Measurements from ENCODE around the gene BTBD16.

Gene BTBD16

GRCh38 chr10:122352817-122353525 is 81.9 kb downstream of the BTBD16 start:
- H3K36me3 ChIP-seq (ENCODE audit: control insufficient read depth, low read depth, low read length): no peaks in the 10 kb centered on the region
- H3K4me3 ChIP-seq (ENCODE audit: low read length): no peak overlapping the region
- H3K27me3 ChIP-seq (ENCODE audit: control insufficient read depth, insufficient read depth, low read length): no peaks in the 10 kb centered on the region
- H3K27ac ChIP-seq (ENCODE audit: low read length): no peak overlapping the region
- peaks cover 4% of the 10 kb centered on the region for H3K4me1 ChIP-seq (ENCODE audit: control insufficient read depth, low read depth, low read length)
- H3K9me3 ChIP-seq (ENCODE audit: control insufficient read depth, low read depth, low read length): no peaks in the 10 kb centered on the region
- H3K9ac ChIP-seq (ENCODE audit: low read length): no peak overlapping the region

DNA sequence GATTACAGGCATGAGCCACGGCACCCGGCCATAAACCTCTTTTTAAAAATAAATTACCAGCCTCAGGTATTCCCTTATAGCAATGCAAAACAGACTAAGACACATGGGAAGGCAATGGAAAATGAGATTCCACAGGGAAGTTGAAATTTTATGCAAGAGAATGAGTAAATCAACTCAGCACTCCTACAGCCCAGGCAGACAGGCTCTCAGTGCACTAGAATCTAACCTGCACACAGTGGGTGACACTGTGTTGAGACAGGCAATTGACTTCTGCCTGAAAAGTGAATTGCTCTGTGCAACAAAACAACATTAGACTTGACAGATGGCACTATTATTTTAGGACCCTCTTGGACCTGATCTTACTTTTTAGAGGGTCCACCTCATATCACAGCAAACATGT is 83.3 kb downstream of the BTBD16 start:
- no peak overlapping the region for H3K4me3 ChIP-seq (ENCODE audit: low read length)
- H3K36me3 ChIP-seq (ENCODE audit: control insufficient read depth, low read depth, low read length): no peaks in the 10 kb centered on the region
- H3K4me1 ChIP-seq (ENCODE audit: control insufficient read depth, low read depth, low read length): peaks cover 1% of the 10 kb centered on the region
- H3K27me3 ChIP-seq (ENCODE audit: control insufficient read depth, insufficient read depth, low read length): no peaks in the 10 kb centered on the region
- H3K9ac ChIP-seq (ENCODE audit: low read length): no peak overlapping the region
- no peaks in the 10 kb centered on the region for H3K9me3 ChIP-seq (ENCODE audit: control insufficient read depth, low read depth, low read length)
- no peak overlapping the region for H3K27ac ChIP-seq (ENCODE audit: low read length)

DNA sequence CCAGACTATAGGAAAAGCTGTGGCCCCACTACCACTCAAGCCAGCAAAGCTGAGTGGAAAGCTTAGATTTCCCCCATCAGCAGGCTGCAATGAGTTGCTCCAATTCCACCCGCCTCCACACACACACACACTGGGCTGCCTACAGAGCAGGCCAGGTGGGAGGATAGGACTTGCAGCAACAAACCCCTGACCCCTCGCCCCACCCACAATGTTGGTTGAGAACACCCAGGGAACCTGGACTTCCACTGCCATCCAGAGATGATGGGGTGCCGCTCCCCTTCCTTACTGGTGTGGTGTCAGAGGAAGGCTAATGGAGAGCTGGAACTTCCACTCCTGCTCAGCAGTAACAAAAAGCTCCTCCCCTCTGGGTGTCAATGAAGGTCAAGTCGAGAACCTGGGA is 86.6 kb downstream of the BTBD16 start:
- H3K9ac ChIP-seq (ENCODE audit: low read length): no peak overlapping the region
- no peak overlapping the region for H3K4me3 ChIP-seq (ENCODE audit: low read length)
- H3K4me1 ChIP-seq (ENCODE audit: control insufficient read depth, low read depth, low read length): no peaks in the 10 kb centered on the region
- H3K27me3 ChIP-seq (ENCODE audit: control insufficient read depth, insufficient read depth, low read length): no peaks in the 10 kb centered on the region
- H3K27ac ChIP-seq (ENCODE audit: low read length): no peak overlapping the region
- H3K36me3 ChIP-seq (ENCODE audit: control insufficient read depth, low read depth, low read length): no peaks in the 10 kb centered on the region
- H3K9me3 ChIP-seq (ENCODE audit: control insufficient read depth, low read depth, low read length): no peaks in the 10 kb centered on the region

- no peaks in the 10 kb centered on the region for H3K9me3 ChIP-seq (ENCODE audit: control insufficient read depth, low read depth, low read length)
- no peaks in the 10 kb centered on the region for H3K4me1 ChIP-seq (ENCODE audit: control insufficient read depth, low read depth, low read length)
- H3K4me3 ChIP-seq (ENCODE audit: low read length): no peak overlapping the region
- no peak overlapping the region for H3K9ac ChIP-seq (ENCODE audit: low read length)
- H3K36me3 ChIP-seq (ENCODE audit: control insufficient read depth, low read depth, low read length): no peaks in the 10 kb centered on the region
- H3K27ac ChIP-seq (ENCODE audit: low read length): no peak overlapping the region
- H3K27me3 ChIP-seq (ENCODE audit: control insufficient read depth, insufficient read depth, low read length): no peaks in the 10 kb centered on the region
Observed at GRCh38 chr10:122359621-122360020, 88.5 kb downstream of the BTBD16 start.

DNA sequence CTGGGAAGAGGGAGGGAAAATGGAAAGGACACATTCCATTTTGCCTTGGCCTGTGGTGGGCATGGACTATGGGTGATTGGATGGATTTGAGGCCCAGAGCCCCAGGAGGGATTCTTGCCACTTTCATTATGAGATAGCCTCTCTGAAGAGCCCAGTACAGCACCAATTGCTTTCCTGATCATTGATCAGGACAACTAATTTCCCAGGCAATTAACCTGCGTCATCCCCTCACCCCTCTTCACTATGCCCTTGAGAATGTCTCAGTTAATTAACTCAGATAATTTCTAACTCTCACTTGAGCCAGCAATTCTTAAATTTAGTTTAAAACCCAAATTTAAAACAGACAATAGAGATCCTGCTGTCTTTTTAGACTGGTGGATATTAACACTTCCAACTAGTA is 90.0 kb downstream of the BTBD16 start:
- H3K9me3 ChIP-seq (ENCODE audit: control insufficient read depth, low read depth, low read length): no peaks in the 10 kb centered on the region
- no peak overlapping the region for H3K4me3 ChIP-seq (ENCODE audit: low read length)
- no peaks in the 10 kb centered on the region for H3K4me1 ChIP-seq (ENCODE audit: control insufficient read depth, low read depth, low read length)
- H3K36me3 ChIP-seq (ENCODE audit: control insufficient read depth, low read depth, low read length): no peaks in the 10 kb centered on the region
- H3K27ac ChIP-seq (ENCODE audit: low read length): no peak overlapping the region
- H3K27me3 ChIP-seq (ENCODE audit: control insufficient read depth, insufficient read depth, low read length): no peaks in the 10 kb centered on the region
- H3K9ac ChIP-seq (ENCODE audit: low read length): no peak overlapping the region

DNA sequence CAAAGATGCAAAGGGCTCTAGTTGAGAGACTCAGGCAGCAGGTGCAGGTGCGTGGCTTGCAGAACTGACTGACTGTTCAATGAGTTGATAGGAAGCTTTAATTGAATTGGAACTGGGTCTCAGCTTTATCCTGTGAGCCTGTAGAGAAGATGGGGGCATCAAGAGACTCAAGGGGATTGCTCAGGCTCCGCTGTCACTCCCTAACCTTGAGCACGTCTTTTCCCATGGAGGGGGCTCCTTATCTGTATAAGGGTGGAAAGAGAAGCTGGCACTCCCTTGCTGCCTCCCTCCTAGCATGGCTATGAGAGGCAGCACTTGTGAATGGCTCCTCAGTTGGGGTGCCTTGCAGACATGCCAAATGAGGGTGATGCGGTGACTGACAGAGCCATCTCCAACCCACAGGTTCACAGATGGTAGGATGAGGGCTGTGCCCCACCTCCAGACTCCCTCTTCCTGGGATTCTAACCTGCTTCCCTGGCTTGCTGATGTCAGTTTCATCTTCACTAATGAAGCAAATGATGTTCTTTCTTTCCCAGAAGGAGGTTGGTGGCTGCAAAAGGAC is 91.0 kb downstream of the BTBD16 start:
- no peak overlapping the region for H3K27ac ChIP-seq (ENCODE audit: low read length)
- no peaks in the 10 kb centered on the region for H3K4me1 ChIP-seq (ENCODE audit: control insufficient read depth, low read depth, low read length)
- H3K4me3 ChIP-seq (ENCODE audit: low read length): no peak overlapping the region
- no peaks in the 10 kb centered on the region for H3K27me3 ChIP-seq (ENCODE audit: control insufficient read depth, insufficient read depth, low read length)
- H3K36me3 ChIP-seq (ENCODE audit: control insufficient read depth, low read depth, low read length): no peaks in the 10 kb centered on the region
- H3K9me3 ChIP-seq (ENCODE audit: control insufficient read depth, low read depth, low read length): no peaks in the 10 kb centered on the region
- no peak overlapping the region for H3K9ac ChIP-seq (ENCODE audit: low read length)

DNA sequence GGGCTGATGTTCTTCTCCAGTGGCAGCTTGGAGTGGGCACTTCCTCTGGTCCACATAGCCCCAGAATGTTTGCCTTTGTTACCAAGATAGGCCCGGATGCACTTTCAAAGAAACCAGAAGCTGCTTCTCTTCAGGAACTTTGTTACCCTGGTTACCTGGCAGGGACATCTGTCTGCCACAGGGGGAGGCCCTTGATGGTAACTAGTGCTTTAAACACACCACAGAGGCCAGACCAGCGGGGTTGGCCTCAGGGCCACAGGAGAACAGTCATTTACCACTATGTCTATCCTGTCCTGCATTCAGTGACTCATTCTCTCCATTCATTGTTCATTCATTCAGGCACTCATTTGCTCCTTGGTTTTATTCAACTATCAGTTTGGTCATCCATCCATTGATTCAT is 91.5 kb downstream of the BTBD16 start:
- Histone ChIP-seq H3K27ac (ENCODE audit: low read length) (no peak overlapping the region), H3K9me3 (ENCODE audit: control insufficient read depth, low read depth, low read length) (no peaks in the 10 kb centered on the region)

DNA sequence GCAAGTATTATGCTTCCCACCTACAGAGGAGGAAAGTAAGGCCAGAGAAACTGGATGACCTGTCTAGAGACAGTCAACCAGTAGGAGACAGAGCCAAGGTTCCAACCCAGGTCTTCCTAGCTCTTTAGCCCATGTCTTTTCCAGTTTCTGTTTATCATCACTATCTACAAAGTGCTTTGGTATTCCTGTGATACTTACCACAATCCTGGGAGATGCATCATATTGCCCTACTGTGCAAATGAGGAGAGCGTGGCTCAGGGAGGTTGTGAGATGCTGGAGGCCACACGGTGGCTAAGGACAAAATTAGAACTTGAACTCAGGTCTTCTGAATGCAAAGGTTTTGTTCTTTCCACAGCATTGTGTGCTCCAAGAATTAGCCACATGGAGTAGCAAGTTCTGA is 92.2 kb downstream of the BTBD16 start:
- Histone ChIP-seq H3K4me1 (ENCODE audit: control insufficient read depth, low read depth, low read length) (peaks cover 1% of the 10 kb centered on the region), H3K27ac (ENCODE audit: low read length) (no peak overlapping the region), H3K4me3 (ENCODE audit: low read length) (no peak overlapping the region), H3K9ac (ENCODE audit: low read length) (no peak overlapping the region), H3K9me3 (ENCODE audit: control insufficient read depth, low read depth, low read length) (no peaks in the 10 kb centered on the region), H3K27me3 (ENCODE audit: control insufficient read depth, insufficient read depth, low read length) (no peaks in the 10 kb centered on the region), H3K36me3 (ENCODE audit: control insufficient read depth, low read depth, low read length) (no peaks in the 10 kb centered on the region)

More for the DNA sequence above, 91.5 kb downstream of the BTBD16 start:
- Histone ChIP-seq H3K36me3 (ENCODE audit: control insufficient read depth, low read depth, low read length) (no peaks in the 10 kb centered on the region), H3K4me1 (ENCODE audit: control insufficient read depth, low read depth, low read length) (no peaks in the 10 kb centered on the region), H3K9ac (ENCODE audit: low read length) (no peak overlapping the region), H3K27me3 (ENCODE audit: control insufficient read depth, insufficient read depth, low read length) (no peaks in the 10 kb centered on the region), H3K4me3 (ENCODE audit: low read length) (no peak overlapping the region)

GRCh38 chr10:122363722-122364463 is 92.8 kb downstream of the BTBD16 start:
- no peak overlapping the region for H3K9ac ChIP-seq (ENCODE audit: low read length)

DNA sequence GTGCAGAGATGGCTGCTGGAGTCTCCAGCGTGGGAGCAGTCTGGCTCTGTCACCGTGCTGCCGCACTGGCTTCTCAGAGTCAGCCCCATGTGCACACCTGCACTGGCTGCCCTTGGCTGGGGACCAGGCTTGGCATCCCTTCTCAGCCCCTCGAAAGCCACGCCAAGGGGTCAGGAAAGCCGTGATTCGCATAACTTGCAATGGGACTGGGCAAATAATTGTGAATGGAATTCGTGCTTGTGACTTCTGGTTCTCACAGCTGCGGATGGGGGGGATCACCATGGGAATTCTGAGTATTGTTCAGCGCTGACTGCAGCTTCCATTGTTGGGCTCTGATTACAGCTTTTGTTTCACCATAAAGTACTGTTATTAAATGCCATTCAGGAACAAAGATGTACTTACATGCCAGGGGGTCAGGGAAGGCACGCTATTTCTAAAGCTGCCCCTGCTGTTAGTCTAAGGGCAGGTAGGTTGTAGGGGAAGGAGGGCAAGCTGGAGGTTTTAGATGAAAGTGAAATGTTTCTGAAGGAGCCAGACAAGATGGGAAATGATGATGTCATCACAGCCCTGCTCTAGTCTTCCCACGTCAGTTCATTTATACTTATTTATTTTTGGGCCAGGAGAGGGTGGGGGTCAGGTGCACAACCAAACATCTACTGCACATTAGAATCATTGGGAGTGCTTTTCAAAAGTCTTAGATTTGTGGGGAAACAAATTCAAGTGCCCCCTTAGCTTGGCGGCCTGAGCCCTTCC is 97.6 kb downstream of the BTBD16 start:
- H3K27me3 ChIP-seq (ENCODE audit: control insufficient read depth, insufficient read depth, low read length): peaks cover 10% of the 10 kb centered on the region
- no peak overlapping the region for H3K9ac ChIP-seq (ENCODE audit: low read length)
- H3K4me1 ChIP-seq (ENCODE audit: control insufficient read depth, low read depth, low read length): peaks cover 11% of the 10 kb centered on the region
- H3K36me3 ChIP-seq (ENCODE audit: control insufficient read depth, low read depth, low read length): no peaks in the 10 kb centered on the region
- H3K9me3 ChIP-seq (ENCODE audit: control insufficient read depth, low read depth, low read length): no peaks in the 10 kb centered on the region
- H3K27ac ChIP-seq (ENCODE audit: low read length): no peak overlapping the region
- H3K4me3 ChIP-seq (ENCODE audit: low read length): no peak overlapping the region

More at GRCh38 chr10:122363722-122364463, 92.8 kb downstream of the BTBD16 start:
- H3K4me1 ChIP-seq (ENCODE audit: control insufficient read depth, low read depth, low read length): peaks cover 7% of the 10 kb centered on the region
- H3K27me3 ChIP-seq (ENCODE audit: control insufficient read depth, insufficient read depth, low read length): no peaks in the 10 kb centered on the region
- no peak overlapping the region for H3K4me3 ChIP-seq (ENCODE audit: low read length)
- H3K27ac ChIP-seq (ENCODE audit: low read length): no peak overlapping the region
- H3K9me3 ChIP-seq (ENCODE audit: control insufficient read depth, low read depth, low read length): no peaks in the 10 kb centered on the region
- H3K36me3 ChIP-seq (ENCODE audit: control insufficient read depth, low read depth, low read length): no peaks in the 10 kb centered on the region

DNA sequence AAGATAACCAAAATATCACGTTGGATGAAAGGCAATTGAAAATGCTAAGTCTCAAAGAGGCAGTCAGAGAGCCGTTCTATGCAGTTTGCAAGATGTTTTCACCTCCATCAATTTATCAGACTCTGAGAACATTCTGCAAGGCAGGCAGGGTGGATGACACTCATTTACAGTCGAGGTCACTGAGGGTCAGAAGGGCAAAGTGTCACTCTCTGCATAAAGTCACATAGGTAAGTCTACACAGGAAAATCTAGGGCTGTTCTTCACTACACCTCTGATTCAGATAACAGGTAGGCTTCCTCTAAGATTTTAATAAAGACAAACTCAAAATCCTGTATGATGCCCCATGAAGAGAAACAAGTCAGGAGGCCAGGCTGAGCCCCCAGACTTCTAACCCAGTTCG is 102.0 kb downstream of the BTBD16 start:
- Histone ChIP-seq H3K4me3 (ENCODE audit: low read length) (no peak overlapping the region), H3K27ac (ENCODE audit: low read length) (no peak overlapping the region), H3K36me3 (ENCODE audit: control insufficient read depth, low read depth, low read length) (no peaks in the 10 kb centered on the region), H3K4me1 (ENCODE audit: control insufficient read depth, low read depth, low read length) (peaks cover 15% of the 10 kb centered on the region), H3K27me3 (ENCODE audit: control insufficient read depth, insufficient read depth, low read length) (peaks cover 14% of the 10 kb centered on the region), H3K9me3 (ENCODE audit: control insufficient read depth, low read depth, low read length) (no peaks in the 10 kb centered on the region), H3K9ac (ENCODE audit: low read length) (no peak overlapping the region)
